Measurements from ENCODE around the gene MYL4.
"Not testable (repeated sequence)": the region's sequence is repeated elsewhere in the genome, so short reads cannot be mapped to it uniquely, and the experiment has no call there.

Gene MYL4

DNA sequence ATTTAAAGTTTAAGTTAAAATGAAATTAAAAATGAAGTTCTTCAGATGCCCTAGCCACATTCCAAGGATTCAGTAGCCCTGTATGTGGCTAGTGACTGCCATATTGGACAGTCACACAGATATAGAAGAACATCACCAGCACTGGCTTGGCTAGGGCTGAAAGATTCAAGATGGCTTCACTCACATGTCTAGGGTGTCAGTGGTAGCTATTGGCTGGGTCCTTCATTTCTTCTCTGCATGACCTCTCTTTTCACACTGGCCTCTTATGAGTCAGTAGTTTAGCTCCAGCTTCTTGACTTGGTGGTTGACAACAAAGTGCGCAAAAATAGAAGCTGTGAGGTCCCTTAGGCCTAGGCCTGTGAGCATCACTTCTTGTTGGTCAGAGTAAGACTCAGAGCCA, 18.4 kb upstream of the MYL4 start:
- no peak for DNase-seq (ENCODE audit: low read depth, low spot score)
- H3K27ac ChIP-seq, result no peak overlapping the region

DNA sequence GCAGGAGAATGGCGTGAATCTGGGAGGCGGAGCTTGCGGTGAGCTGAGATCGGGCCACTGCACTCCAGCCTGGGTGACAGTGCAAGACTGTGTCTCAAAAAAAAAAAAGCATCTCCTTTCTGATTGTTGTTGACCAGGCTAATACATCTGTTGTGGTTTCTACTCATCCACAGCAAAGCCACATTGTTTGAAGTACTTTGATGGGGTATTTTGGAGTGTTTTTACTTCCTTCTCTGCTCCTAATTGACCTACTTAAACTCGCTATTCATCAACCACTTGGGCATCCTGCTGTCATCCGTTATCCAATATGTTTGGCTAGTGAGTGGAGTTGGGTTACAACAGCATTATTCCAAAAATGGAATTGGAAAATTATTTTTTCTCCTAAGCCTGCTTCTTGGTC, 16.6 kb upstream of the MYL4 start:
- H3K27ac ChIP-seq, result no peak overlapping the region
- DNase-seq (ENCODE audit: low read depth, low spot score), result no peak

DNA sequence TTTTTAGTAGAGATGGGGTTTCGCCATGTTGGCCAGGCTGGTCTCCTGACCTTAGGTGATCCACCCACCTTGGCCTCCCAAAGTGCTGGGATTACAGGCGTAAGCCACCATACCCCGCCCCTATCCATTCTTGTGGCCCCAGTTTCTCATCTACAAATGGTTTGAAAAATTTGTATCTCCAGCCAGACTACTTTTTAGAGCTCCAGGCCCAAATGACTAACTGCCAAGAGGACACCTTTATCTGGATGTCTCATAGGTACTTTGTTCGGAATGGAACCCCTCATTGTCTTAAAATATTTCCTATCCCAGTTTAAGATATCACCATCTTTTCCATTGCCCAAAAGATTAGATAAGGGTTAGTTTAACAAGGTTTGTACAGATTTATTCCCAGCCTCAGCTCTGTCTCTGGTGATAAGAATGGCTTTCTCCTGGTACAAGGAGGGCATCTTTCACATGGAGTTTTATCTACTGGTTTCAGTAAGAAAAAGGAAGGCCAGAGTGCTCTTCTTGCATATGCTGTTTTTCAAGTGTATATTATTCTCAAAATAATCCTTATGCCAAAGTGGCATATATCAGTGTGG, 15.1 kb upstream of the MYL4 start:
- H3K27ac ChIP-seq, result no peak overlapping the region
- no peak for DNase-seq (ENCODE audit: low read depth, low spot score)

- H3K27ac ChIP-seq, result no peak overlapping the region
- DNase-seq (ENCODE audit: low read depth, low spot score), result no peak
Measured at GRCh38 chr17:47197821-47198220, 11.3 kb upstream of the MYL4 start.

DNA sequence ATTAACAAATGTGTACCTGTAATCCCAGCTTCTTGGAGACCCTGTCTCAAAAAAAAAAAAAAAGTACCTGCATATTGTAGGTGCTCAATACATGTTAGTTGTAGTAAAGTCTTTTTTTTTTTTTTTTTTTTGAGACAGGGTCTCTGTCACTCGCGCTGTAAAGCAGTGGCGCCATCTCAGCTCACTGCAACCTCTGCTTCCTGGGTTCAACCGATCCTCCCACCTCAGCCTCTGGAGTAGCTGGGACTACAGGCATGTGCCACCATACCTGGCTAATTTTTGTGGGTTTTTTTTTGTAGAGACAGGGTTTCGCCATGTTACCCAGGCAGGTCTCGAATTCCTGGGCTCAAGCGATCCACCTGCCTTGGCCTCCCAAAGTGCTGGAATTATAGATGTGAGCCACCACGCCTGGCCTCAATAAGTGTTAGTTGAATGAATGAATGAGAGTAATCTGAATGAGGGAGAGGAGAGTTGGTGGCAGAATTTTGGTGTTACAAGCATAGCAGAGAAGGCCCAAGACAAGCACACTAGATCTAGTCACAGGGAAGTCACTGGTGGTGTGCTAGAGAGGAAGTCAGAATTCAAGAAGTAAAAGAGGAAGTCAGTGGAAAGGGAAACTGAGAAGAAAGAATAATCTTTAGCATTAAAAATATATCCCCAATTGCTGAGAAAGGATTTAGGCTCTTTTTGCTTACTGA, 9.4 kb upstream of the MYL4 start:
- H3K27ac ChIP-seq, result no peak overlapping the region
- DNase-seq (ENCODE audit: low read depth, low spot score), result no peak

DNA sequence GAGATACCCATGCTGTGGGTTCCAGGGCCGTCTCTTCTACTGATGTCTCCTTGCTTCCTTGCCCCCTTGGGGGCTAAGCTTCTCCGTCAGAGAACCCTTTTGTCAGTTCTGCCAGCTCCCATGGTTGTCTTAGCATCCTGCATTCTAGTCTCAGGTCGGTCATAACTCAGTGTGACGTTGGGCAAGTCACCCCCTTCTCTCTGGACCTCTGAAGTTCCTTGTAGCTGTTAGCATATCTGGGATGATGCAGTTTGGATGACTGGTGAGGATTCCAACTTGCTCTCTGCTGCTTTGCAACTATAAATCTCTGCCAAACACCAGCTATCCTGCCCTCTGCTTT, 8.9 kb upstream of the MYL4 start:
- no peak for DNase-seq (ENCODE audit: low read depth, low spot score)
- no peak overlapping the region for H3K27ac ChIP-seq

DNA sequence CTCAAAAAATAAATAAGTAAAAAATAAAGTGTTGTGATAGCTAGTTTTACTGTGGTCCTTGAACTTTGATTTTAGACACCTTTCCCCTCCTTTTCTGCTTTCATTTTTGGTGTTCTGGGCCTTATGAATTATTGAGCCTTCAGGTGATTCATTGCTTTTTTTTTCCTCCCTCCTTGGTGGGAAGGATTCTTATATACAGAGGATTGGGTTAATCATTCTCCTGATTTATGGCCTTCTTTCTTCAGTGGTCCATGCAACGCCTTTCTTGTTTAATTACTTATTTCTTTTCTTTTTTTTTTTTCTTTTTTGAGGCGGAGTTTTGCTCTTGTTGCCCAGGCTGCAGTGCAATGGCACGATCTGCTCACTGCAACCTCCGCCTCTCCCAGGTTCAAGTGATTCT, 8.0 kb upstream of the MYL4 start:
- DNase-seq (ENCODE audit: low read depth, low spot score), result no peak
- H3K27ac ChIP-seq, result no peak overlapping the region

- no peak overlapping the region for H3K27ac ChIP-seq
Measured at GRCh38 chr17:47203984-47204721, 5.0 kb upstream of the MYL4 start.

DNA sequence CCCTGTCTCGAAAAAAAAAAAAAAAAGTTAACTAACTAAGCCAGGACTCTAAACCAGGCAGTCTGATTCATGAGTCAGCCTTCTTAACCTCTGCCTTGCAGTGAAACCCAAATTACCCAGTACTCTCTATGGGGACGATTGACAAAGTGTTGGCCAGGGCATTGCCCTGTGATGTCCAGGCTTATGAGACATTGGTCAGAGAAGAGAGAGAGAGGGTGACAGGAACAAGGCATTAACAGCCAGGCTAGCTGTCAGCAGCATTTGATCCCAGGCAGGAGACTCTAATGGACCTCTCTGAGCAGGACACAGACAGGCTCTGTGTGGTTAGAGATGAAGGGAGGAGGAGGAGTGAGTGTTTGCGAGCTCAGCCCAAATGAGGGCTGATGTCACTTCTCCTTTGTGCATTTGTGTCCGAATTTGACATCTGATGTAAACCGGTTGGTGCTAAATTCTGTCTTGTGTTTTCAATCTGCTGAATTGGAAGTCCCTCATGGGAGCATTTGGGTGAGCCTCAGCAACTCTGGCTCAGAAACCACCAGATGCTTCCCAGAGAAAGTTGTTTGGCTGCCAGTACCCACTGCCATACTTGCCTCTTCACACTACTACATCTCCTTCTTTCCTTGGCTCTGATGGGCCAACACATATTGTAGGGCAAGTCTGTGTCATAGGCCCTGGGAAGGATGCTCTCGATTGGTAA, 4.3 kb upstream of the MYL4 start:
- no peak for DNase-seq (ENCODE audit: low read depth, low spot score)
- peak overlapping the region; percentile 49 for H3K27ac ChIP-seq

More at GRCh38 chr17:47203984-47204721, 5.0 kb upstream of the MYL4 start:
- DNase-seq (ENCODE audit: low read depth, low spot score), result no peak

GRCh38 chr17:47205419-47205963, 3.7 kb upstream of the MYL4 start:
- H3K27ac ChIP-seq, result peak overlapping the region; percentile 49
- peak; percentile 51 for DNase-seq (ENCODE audit: low read depth, low spot score)

DNA sequence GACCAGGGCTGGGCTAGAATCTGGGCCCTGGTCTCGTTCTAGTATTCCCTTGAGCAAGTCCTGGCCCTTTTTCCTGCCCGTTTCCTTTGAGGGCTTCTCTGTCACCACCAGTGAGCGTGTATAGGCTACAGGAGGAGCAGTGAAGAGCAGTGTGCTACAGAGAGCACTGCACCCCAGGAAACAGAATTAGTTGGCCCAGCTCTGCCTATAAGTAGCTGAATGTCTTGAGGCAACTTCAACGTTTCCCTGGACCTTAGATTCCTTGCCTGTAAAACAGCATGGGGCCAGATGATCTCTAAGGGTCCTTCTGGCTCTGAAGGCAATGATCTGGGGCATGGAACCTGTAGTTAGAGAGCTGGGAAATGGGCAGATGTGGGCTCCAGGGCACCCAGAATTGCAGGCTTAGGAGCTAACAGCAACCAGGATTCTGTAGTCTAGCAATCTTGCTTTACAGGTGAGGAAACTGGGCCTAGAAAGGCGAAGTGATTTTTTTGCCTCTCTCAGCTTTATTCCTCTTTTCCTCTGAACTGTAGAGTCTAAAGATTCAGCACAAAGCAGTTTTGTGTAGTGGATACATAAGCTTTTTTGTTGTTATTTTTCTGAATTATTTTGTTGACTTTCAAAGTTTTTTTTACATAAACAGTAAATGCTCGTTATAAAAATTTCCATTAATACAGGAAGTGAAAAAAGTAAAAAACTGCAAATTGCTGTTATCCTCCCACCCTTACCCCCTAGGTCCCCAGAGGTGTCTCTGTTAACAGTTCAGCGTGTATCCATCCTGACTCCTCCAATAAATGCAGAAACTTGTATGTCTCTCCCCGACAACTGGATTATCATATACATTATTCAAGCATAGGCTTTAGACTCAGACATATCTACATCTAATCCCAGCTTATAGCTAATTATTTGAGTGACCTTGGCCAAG, 1.7 kb upstream of the MYL4 start:
- no peak overlapping the region for H3K27ac ChIP-seq
- DNase-seq (ENCODE audit: low read depth, low spot score), result no peak

DNA sequence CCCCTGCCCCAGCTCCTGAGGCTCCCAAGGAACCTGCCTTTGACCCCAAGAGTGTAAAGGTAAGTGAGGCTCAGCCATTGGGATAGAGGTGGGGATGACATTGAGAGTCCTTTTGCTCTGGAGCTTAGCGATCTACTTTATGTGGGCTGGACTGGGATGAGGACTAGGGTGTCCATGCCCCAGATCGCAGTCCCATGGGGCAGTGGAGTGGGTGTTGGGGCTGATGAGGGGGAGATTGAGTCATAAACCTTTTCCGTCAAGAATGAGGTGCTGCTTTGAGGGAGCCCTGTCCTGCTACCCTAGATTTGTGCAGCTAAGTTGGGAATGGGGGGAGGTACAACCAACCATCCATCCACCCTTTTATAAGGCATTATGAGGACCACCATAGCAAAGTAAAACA, 351 bp downstream of the MYL4 start:
- DNase-seq (ENCODE audit: low read depth, low spot score), result no peak
- no peak overlapping the region for H3K27ac ChIP-seq

DNA sequence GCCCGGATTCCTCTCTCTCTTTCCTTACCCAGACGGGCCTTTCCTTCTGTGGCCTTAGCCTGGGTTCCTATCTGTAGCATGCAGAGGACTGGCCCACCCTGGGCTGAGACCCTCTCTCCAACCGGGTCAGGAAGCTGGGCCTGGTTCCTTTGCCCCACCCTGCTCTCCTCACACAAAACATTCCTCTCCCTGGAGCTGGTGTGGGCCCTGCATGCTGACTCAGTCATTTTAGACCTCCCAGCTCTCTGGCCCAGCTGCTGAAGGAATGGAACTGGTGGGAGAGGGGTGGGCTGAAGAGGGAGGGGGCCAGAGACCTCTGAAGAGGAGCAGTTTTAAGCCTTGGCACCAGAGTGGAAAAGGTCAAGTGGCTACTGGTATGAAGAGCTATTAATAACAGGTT, 957 bp downstream of the MYL4 start:
- H3K27ac ChIP-seq, result no peak overlapping the region
- no peak for DNase-seq (ENCODE audit: low read depth, low spot score)

DNA sequence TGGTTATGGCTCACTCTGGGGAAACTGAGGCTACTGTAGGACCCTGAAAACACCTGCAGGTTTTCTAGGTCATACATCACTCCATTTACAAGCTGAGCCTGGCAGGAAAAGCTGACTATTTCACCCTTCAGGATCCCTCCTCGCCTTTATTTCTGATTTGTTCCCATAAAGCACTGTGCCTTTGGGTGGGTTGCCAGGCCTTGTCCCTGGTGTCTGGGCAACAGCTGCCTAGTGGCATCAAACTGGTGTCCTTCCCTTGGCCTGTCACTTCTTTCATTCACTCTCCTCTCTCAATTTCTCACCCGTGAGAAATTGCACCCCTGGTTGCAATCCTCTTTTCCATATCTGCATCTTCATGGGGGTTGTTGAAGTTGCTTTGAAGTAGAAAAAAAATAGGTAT, 1.6 kb downstream of the MYL4 start:
- no peak for DNase-seq (ENCODE audit: low read depth, low spot score)
- no peak overlapping the region for H3K27ac ChIP-seq

- H3K27ac ChIP-seq, result no peak overlapping the region
- DNase-seq (ENCODE audit: low read depth, low spot score), result no peak
Measured at GRCh38 chr17:47212458-47212857, 3.3 kb downstream of the MYL4 start.

GRCh38 chr17:47213540-47213939, 4.4 kb downstream of the MYL4 start:
- no peak for DNase-seq (ENCODE audit: low read depth, low spot score)
- no peak overlapping the region for H3K27ac ChIP-seq

GRCh38 chr17:47214931-47215330, 5.8 kb downstream of the MYL4 start:
- no peak overlapping the region for H3K27ac ChIP-seq
- DNase-seq (ENCODE audit: low read depth, low spot score), result no peak

DNA sequence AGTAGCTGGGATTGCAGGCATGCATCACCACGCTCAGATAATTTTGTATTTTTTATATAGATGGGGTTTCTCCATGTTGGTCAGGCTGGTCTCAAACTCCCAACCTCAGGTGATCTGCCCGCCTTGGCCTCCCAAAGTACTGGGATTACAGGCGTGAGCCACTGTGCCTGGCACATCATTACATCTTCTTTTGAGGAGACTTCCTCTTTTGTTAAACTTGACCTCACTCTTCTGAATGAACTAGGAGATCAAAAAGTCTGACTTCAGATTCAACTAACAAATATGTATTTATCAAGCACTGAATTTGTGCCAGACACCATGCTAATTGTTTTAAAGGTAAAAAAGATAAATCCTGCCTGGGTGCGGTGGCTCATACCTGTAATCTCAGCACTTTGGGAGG, 7.7 kb downstream of the MYL4 start:
- not testable (repeated sequence) for DNase-seq (ENCODE audit: low read depth, low spot score); H3K27ac ChIP-seq

DNA sequence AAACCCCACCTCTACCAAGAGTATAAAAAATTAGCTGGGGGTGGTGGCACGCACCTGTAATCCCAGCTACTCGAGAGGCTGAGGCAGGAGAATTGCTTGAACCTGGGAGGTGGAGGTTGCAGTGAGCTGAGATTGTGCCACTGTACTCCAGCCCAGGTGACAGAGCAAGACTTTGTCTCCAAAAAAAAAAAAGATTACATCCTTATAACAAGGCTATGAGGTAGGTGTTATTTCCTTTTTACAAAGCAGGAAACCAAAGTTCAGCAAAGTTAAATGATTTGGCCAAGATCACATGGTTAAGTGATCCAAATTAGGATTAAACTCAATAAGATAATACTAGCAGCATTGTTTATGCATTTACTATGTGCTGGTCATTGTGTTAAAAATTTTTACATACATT, 8.1 kb downstream of the MYL4 start:
- not testable (repeated sequence) for DNase-seq (ENCODE audit: low read depth, low spot score); H3K27ac ChIP-seq

- no peak overlapping the region for H3K27ac ChIP-seq
- DNase-seq (ENCODE audit: low read depth, low spot score), result no peak
Measured at GRCh38 chr17:47218896-47219430, 9.8 kb downstream of the MYL4 start.
